Mesenchymal stem cell (in vitro differentiated cells and primary cell): ENCODE data around the gene COL3A1.

ENCODE experiments used
- DNase-seq: peaks from one replicate; pipeline ENCODE4 v3.0.0-alpha.2; 2013
- H2AFZ ChIP-seq: one replicate; pipeline ENCODE4 v1.6.1; 2013; ENCODE audit warnings: low read depth, mild to moderate bottlenecking, control low read depth, inconsistent platforms, low read length, moderate library complexity
- H2AK5ac ChIP-seq: 2 replicates; pipeline ENCODE4 v1.6.1; 2013; ENCODE audit warnings: low read length, moderate library complexity, mild to moderate bottlenecking, inconsistent platforms; ENCODE audit not compliant: severe bottlenecking
- H2BK120ac ChIP-seq: one replicate; pipeline ENCODE4 v1.6.1; 2013; ENCODE audit warnings: low read depth, mild to moderate bottlenecking, inconsistent platforms, low read length, moderate library complexity
- H2BK12ac ChIP-seq, 2 experiments: one replicate each; pipeline ENCODE4 v1.6.1; 2013; ENCODE audit warnings: inconsistent platforms in 2 of 2, low read length in 2 of 2, mild to moderate bottlenecking in 2 of 2, moderate library complexity in 2 of 2, control low read depth in 1 of 2
- H2BK15ac ChIP-seq: one replicate; pipeline ENCODE4 v1.6.1; 2013; ENCODE audit warnings: mild to moderate bottlenecking, low read depth, inconsistent platforms; ENCODE audit not compliant: poor library complexity, severe bottlenecking
- H2BK5ac ChIP-seq: 2 replicates; pipeline ENCODE4 v1.6.1; 2013; ENCODE audit warnings: low read depth, mild to moderate bottlenecking, low read length, control low read depth, inconsistent platforms; ENCODE audit not compliant: poor library complexity, severe bottlenecking
- H3K14ac ChIP-seq, 2 experiments: one replicate each; pipeline ENCODE4 v1.6.1; 2013; ENCODE audit warnings: inconsistent platforms in 2 of 2, low read length in 2 of 2, control low read depth in 1 of 2, mild to moderate bottlenecking in 1 of 2, moderate library complexity in 1 of 2
- H3K18ac ChIP-seq, 2 experiments: one replicate each; pipeline ENCODE4 v1.6.1; 2013; ENCODE audit warnings: inconsistent platforms in 2 of 2, low read length in 2 of 2, control low read depth in 1 of 2, low read depth in 1 of 2, mild to moderate bottlenecking in 1 of 2
- H3K23ac ChIP-seq, 2 experiments: one replicate each; pipeline ENCODE4 v1.6.1; 2013; ENCODE audit warnings: inconsistent platforms in 2 of 2, low read length in 2 of 2, mild to moderate bottlenecking in 2 of 2, moderate library complexity in 2 of 2, control low read depth in 1 of 2
- H3K27ac ChIP-seq: 2 replicates; pipeline ENCODE4 v1.5.1; 2013; ENCODE audit warnings: mild to moderate bottlenecking, moderate library complexity, low read length, control low read depth, inconsistent platforms; ENCODE audit not compliant: poor library complexity, severe bottlenecking
- H3K27me3 ChIP-seq, 2 experiments: 2 replicates each; pipeline versions ENCODE4 v1.6.1 to v1.7.0; 2013; ENCODE audit warnings: low read length in 2 of 2, mild to moderate bottlenecking in 2 of 2, moderate library complexity in 2 of 2, control low read depth in 1 of 2, inconsistent platforms in 1 of 2; ENCODE audit not compliant: control insufficient read depth in 1 of 2, insufficient read depth in 1 of 2
- H3K36me3 ChIP-seq, 2 experiments: 2 replicates each; pipeline versions ENCODE4 v1.6.1 to v1.7.0; 2013; ENCODE audit warnings: low read length in 2 of 2, control low read depth in 1 of 2, inconsistent platforms in 1 of 2, low read depth in 1 of 2, mild to moderate bottlenecking in 1 of 2; ENCODE audit not compliant: insufficient read depth in 2 of 2, control insufficient read depth in 1 of 2
- H3K4ac ChIP-seq, 2 experiments: one replicate each; pipeline ENCODE4 v1.6.1; 2013; ENCODE audit warnings: inconsistent platforms in 2 of 2, low read length in 2 of 2, mild to moderate bottlenecking in 2 of 2, moderate library complexity in 2 of 2, control low read depth in 1 of 2, low read depth in 1 of 2
- H3K4me1 ChIP-seq: 2 replicates; pipeline ENCODE4 v1.6.1; 2013; ENCODE audit warnings: low read depth, low read length, control low read depth; ENCODE audit not compliant: control insufficient read depth, insufficient read depth
- H3K4me2 ChIP-seq: 2 replicates; pipeline ENCODE4 v1.6.1; 2013; ENCODE audit warnings: low read length, mild to moderate bottlenecking, inconsistent platforms; ENCODE audit not compliant: poor library complexity, severe bottlenecking
- H3K4me3 ChIP-seq, 2 experiments: 2 replicates each; pipeline versions ENCODE4 v1.5.1 to v1.7.0; 2013; ENCODE audit warnings: low read length in 2 of 2, mild to moderate bottlenecking in 2 of 2, control low read depth in 1 of 2, low read depth in 1 of 2; ENCODE audit not compliant: insufficient read depth in 1 of 2
- H3K79me1 ChIP-seq: replicated peaks from 2 replicates; pipeline ENCODE4 v1.6.1; 2013; ENCODE audit warnings: mild to moderate bottlenecking, control low read depth, low read length, inconsistent platforms; ENCODE audit not compliant: poor library complexity, severe bottlenecking
- H3K9ac ChIP-seq: 2 replicates; pipeline ENCODE4 v1.7.0; 2013; ENCODE audit warnings: mild to moderate bottlenecking, low read length, moderate library complexity
- H3K9me3 ChIP-seq: 2 replicates; pipeline ENCODE4 v1.7.0; 2013; ENCODE audit warnings: mild to moderate bottlenecking, low read length; ENCODE audit not compliant: control insufficient read depth
- H4K8ac ChIP-seq: one replicate; pipeline ENCODE4 v1.6.1; 2013; ENCODE audit warnings: inconsistent platforms, mild to moderate bottlenecking, low read length, moderate library complexity
- H4K91ac ChIP-seq: one replicate; pipeline ENCODE4 v1.6.1; 2013; ENCODE audit warnings: mild to moderate bottlenecking, low read length, inconsistent platforms
- WGBS: methylation state at CpG from one replicate; pipeline ENCODE4 v1.1.7; 2013; ENCODE audit warnings: mixed read lengths; 5-methylcytosine and 5-hydroxymethylcytosine counted together

The COL3A1 gene

DNA sequence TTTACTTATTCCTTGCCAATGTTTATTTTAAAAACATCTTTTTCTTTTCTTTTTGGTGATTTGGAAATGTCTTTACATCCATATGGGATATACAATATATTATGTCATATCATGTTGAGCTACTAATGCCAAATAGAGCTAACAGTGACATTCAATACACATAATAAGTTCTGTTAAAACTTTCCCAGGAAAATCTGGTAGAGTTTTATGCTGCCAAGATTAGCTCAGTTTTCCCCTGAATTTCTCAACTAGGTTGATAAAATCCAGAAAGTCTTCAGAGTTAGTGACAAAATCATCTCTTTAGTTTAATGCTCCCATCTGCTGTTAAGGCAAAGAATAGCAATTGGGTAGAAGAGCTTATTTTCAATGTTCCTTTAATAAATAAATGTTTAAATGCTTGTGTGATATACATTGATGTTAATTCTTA lies 9.9 kb downstream of the COL3A1 start:
- Histone ChIP-seq H3K9me3 (no peaks in the 10 kb centered on the region), H2BK5ac (no peak overlapping the region), H3K23ac (no peak overlapping the region), H3K27ac (no peak overlapping the region), H3K18ac (no peak overlapping the region), H3K79me1 (peaks cover 1% of the 10 kb centered on the region), H4K91ac (no peak overlapping the region), H2BK12ac (no peak overlapping the region), H3K4me2 (no peak overlapping the region), H3K36me3 (peaks cover 0 to 64% of the 10 kb centered on the region in 2 experiments), H3K27me3 (no peaks in the 10 kb centered on the region), H3K4me3 (peak overlapping the region in 1 of 2 experiments; percentile 32), H2AFZ (no peak overlapping the region), H2AK5ac (no peak overlapping the region), H4K8ac (no peak overlapping the region), H3K14ac (no peak overlapping the region), H2BK120ac (no peak overlapping the region), H3K9ac (peak overlapping the region; percentile 99), H3K4me1 (no peaks in the 10 kb centered on the region), H2BK15ac (no peak overlapping the region), H3K4ac (no peak overlapping the region)
- DNase-seq: peak; percentile 55

DNA sequence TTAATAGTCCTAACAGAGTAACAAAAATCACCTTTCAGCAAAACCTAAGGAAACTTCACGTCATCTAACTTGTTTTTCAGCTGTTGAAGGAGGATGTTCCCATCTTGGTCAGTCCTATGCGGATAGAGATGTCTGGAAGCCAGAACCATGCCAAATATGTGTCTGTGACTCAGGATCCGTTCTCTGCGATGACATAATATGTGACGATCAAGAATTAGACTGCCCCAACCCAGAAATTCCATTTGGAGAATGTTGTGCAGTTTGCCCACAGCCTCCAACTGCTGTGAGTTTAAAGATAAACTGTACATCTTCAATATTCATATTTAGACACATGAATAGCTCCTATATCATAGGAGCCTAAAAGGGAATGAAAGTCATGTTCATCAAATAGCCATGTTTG lies 10.5 kb downstream of the COL3A1 start:
- Histone ChIP-seq H3K4me1 (no peaks in the 10 kb centered on the region), H3K4me2 (no peak overlapping the region), H3K4me3 (peak overlapping the region in 1 of 2 experiments; percentile 32), H2BK5ac (no peak overlapping the region), H3K18ac (peak overlapping the region in 1 of 2 experiments; percentile 16), H2BK12ac (no peak overlapping the region), H3K4ac (no peak overlapping the region), H2AK5ac (no peak overlapping the region), H3K9ac (peak overlapping the region; percentile 99), H3K27ac (no peak overlapping the region), H3K23ac (no peak overlapping the region), H4K8ac (no peak overlapping the region), H3K27me3 (no peaks in the 10 kb centered on the region), H3K36me3 (peaks cover 0 to 67% of the 10 kb centered on the region in 2 experiments), H3K14ac (no peak overlapping the region), H4K91ac (no peak overlapping the region), H3K9me3 (no peaks in the 10 kb centered on the region), H2AFZ (no peak overlapping the region), H2BK120ac (no peak overlapping the region), H2BK15ac (no peak overlapping the region), H3K79me1 (peaks cover 1% of the 10 kb centered on the region)
- peak; percentile 87 for DNase-seq
- WGBS: 41% methylated on average over 5 of the region's 5 CpGs

DNA sequence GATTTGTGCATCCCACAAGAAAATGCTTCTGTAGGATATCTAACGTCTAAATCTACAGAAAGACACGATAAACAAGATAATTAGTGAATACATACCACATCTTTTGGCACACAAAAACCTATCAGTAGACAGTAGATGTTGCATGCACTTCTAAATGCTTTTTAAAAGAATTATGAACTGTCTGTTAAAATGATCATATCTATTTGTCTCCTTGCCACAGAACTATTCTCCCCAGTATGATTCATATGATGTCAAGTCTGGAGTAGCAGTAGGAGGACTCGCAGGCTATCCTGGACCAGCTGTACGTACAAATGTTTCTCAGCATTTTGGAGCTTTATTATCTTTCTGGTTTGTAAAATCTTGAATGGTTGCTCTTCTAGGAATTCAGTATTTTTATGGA lies 12.7 kb downstream of the COL3A1 start:
- 88% methylated on average over 2 of the region's 4 CpGs for WGBS
- H3K79me1 ChIP-seq: peaks cover 1% of the 10 kb centered on the region
- no peak for DNase-seq
- no peak overlapping the region for H3K14ac ChIP-seq
- no peak overlapping the region for H2AK5ac ChIP-seq
- no peak overlapping the region for H4K91ac ChIP-seq
- H3K27ac ChIP-seq: no peak overlapping the region
- no peak overlapping the region for H3K18ac ChIP-seq
- no peak overlapping the region for H2BK12ac ChIP-seq
- H4K8ac ChIP-seq: no peak overlapping the region
- H3K4me3 ChIP-seq: no peak overlapping the region
- no peak overlapping the region for H3K4me2 ChIP-seq
- H3K36me3 ChIP-seq: peaks cover 3 to 89% of the 10 kb centered on the region in 2 experiments
- no peak overlapping the region for H2BK120ac ChIP-seq
- no peaks in the 10 kb centered on the region for H3K4me1 ChIP-seq
- H3K23ac ChIP-seq: no peak overlapping the region
- H2AFZ ChIP-seq: no peak overlapping the region
- no peak overlapping the region for H2BK5ac ChIP-seq
- H3K4ac ChIP-seq: no peak overlapping the region
- H3K27me3 ChIP-seq: no peaks in the 10 kb centered on the region
- peak overlapping the region; percentile 99 for H3K9ac ChIP-seq
- H2BK15ac ChIP-seq: no peak overlapping the region
- no peaks in the 10 kb centered on the region for H3K9me3 ChIP-seq

- no peak overlapping the region for H3K4ac ChIP-seq
- no peak overlapping the region for H3K4me2 ChIP-seq
- no peak overlapping the region for H2BK120ac ChIP-seq
- H2BK5ac ChIP-seq: no peak overlapping the region
- no peaks in the 10 kb centered on the region for H3K9me3 ChIP-seq
- H3K14ac ChIP-seq: peak overlapping the region in 1 of 2 experiments; percentile 44
- H3K23ac ChIP-seq: no peak overlapping the region
- peak overlapping the region in 1 of 2 experiments; percentile 61 for H3K18ac ChIP-seq
- DNase-seq: no peak
- no peaks in the 10 kb centered on the region for H3K27me3 ChIP-seq
- H2BK12ac ChIP-seq: no peak overlapping the region
- no peak overlapping the region for H4K8ac ChIP-seq
- no peak overlapping the region for H4K91ac ChIP-seq
- H3K4me3 ChIP-seq: no peak overlapping the region
- no peak overlapping the region for H2AFZ ChIP-seq
- H2BK15ac ChIP-seq: no peak overlapping the region
- H3K79me1 ChIP-seq: peaks cover 6% of the 10 kb centered on the region
- peak overlapping the region; percentile 59 for H3K9ac ChIP-seq
- WGBS: 100% methylated on average over 1 of the region's 1 CpG
- H2AK5ac ChIP-seq: no peak overlapping the region
- H3K36me3 ChIP-seq: peaks cover 27 to 99% of the 10 kb centered on the region in 2 experiments
- H3K27ac ChIP-seq: no peak overlapping the region
- no peaks in the 10 kb centered on the region for H3K4me1 ChIP-seq
These were observed 19.1 kb downstream of the COL3A1 start for GRCh38 chr2:188993247-188993646.
